Mesenchymal stem cell (in vitro differentiated cells and primary cell): ENCODE data around the gene DCAKD.
A peak's percentile ranks its signal among the peaks of the same experiment; 100 is the strongest.

ENCODE experiments used
- DNase-seq: peaks from one replicate; pipeline ENCODE4 v3.0.0-alpha.2; 2013
- H2AFZ ChIP-seq: one replicate; pipeline ENCODE4 v1.6.1; 2013; ENCODE audit warnings: low read depth, mild to moderate bottlenecking, control low read depth, inconsistent platforms, low read length, moderate library complexity
- H2AK5ac ChIP-seq: 2 replicates; pipeline ENCODE4 v1.6.1; 2013; ENCODE audit warnings: low read length, moderate library complexity, mild to moderate bottlenecking, inconsistent platforms; ENCODE audit not compliant: severe bottlenecking
- H2BK120ac ChIP-seq: one replicate; pipeline ENCODE4 v1.6.1; 2013; ENCODE audit warnings: low read depth, mild to moderate bottlenecking, inconsistent platforms, low read length, moderate library complexity
- H2BK12ac ChIP-seq, 2 experiments: one replicate each; pipeline ENCODE4 v1.6.1; 2013; ENCODE audit warnings: inconsistent platforms in 2 of 2, low read length in 2 of 2, mild to moderate bottlenecking in 2 of 2, moderate library complexity in 2 of 2, control low read depth in 1 of 2
- H2BK15ac ChIP-seq: one replicate; pipeline ENCODE4 v1.6.1; 2013; ENCODE audit warnings: mild to moderate bottlenecking, low read depth, inconsistent platforms; ENCODE audit not compliant: poor library complexity, severe bottlenecking
- H2BK5ac ChIP-seq: 2 replicates; pipeline ENCODE4 v1.6.1; 2013; ENCODE audit warnings: low read depth, mild to moderate bottlenecking, low read length, control low read depth, inconsistent platforms; ENCODE audit not compliant: poor library complexity, severe bottlenecking
- H3K14ac ChIP-seq, 2 experiments: one replicate each; pipeline ENCODE4 v1.6.1; 2013; ENCODE audit warnings: inconsistent platforms in 2 of 2, low read length in 2 of 2, control low read depth in 1 of 2, mild to moderate bottlenecking in 1 of 2, moderate library complexity in 1 of 2
- H3K18ac ChIP-seq, 2 experiments: one replicate each; pipeline ENCODE4 v1.6.1; 2013; ENCODE audit warnings: inconsistent platforms in 2 of 2, low read length in 2 of 2, control low read depth in 1 of 2, low read depth in 1 of 2, mild to moderate bottlenecking in 1 of 2
- H3K23ac ChIP-seq, 2 experiments: one replicate each; pipeline ENCODE4 v1.6.1; 2013; ENCODE audit warnings: inconsistent platforms in 2 of 2, low read length in 2 of 2, mild to moderate bottlenecking in 2 of 2, moderate library complexity in 2 of 2, control low read depth in 1 of 2
- H3K27ac ChIP-seq: 2 replicates; pipeline ENCODE4 v1.5.1; 2013; ENCODE audit warnings: mild to moderate bottlenecking, moderate library complexity, low read length, control low read depth, inconsistent platforms; ENCODE audit not compliant: poor library complexity, severe bottlenecking
- H3K27me3 ChIP-seq, 2 experiments: 2 replicates each; pipeline versions ENCODE4 v1.6.1 to v1.7.0; 2013; ENCODE audit warnings: low read length in 2 of 2, mild to moderate bottlenecking in 2 of 2, moderate library complexity in 2 of 2, control low read depth in 1 of 2, inconsistent platforms in 1 of 2; ENCODE audit not compliant: control insufficient read depth in 1 of 2, insufficient read depth in 1 of 2
- H3K36me3 ChIP-seq, 2 experiments: 2 replicates each; pipeline versions ENCODE4 v1.6.1 to v1.7.0; 2013; ENCODE audit warnings: low read length in 2 of 2, control low read depth in 1 of 2, inconsistent platforms in 1 of 2, low read depth in 1 of 2, mild to moderate bottlenecking in 1 of 2; ENCODE audit not compliant: insufficient read depth in 2 of 2, control insufficient read depth in 1 of 2
- H3K4ac ChIP-seq, 2 experiments: one replicate each; pipeline ENCODE4 v1.6.1; 2013; ENCODE audit warnings: inconsistent platforms in 2 of 2, low read length in 2 of 2, mild to moderate bottlenecking in 2 of 2, moderate library complexity in 2 of 2, control low read depth in 1 of 2, low read depth in 1 of 2
- H3K4me1 ChIP-seq: 2 replicates; pipeline ENCODE4 v1.6.1; 2013; ENCODE audit warnings: low read depth, low read length, control low read depth; ENCODE audit not compliant: control insufficient read depth, insufficient read depth
- H3K4me2 ChIP-seq: 2 replicates; pipeline ENCODE4 v1.6.1; 2013; ENCODE audit warnings: low read length, mild to moderate bottlenecking, inconsistent platforms; ENCODE audit not compliant: poor library complexity, severe bottlenecking
- H3K4me3 ChIP-seq, 2 experiments: 2 replicates each; pipeline versions ENCODE4 v1.5.1 to v1.7.0; 2013; ENCODE audit warnings: low read length in 2 of 2, mild to moderate bottlenecking in 2 of 2, control low read depth in 1 of 2, low read depth in 1 of 2; ENCODE audit not compliant: insufficient read depth in 1 of 2
- H3K79me1 ChIP-seq: replicated peaks from 2 replicates; pipeline ENCODE4 v1.6.1; 2013; ENCODE audit warnings: mild to moderate bottlenecking, control low read depth, low read length, inconsistent platforms; ENCODE audit not compliant: poor library complexity, severe bottlenecking
- H3K9ac ChIP-seq: 2 replicates; pipeline ENCODE4 v1.7.0; 2013; ENCODE audit warnings: mild to moderate bottlenecking, low read length, moderate library complexity
- H3K9me3 ChIP-seq: 2 replicates; pipeline ENCODE4 v1.7.0; 2013; ENCODE audit warnings: mild to moderate bottlenecking, low read length; ENCODE audit not compliant: control insufficient read depth
- H4K8ac ChIP-seq: one replicate; pipeline ENCODE4 v1.6.1; 2013; ENCODE audit warnings: inconsistent platforms, mild to moderate bottlenecking, low read length, moderate library complexity
- H4K91ac ChIP-seq: one replicate; pipeline ENCODE4 v1.6.1; 2013; ENCODE audit warnings: mild to moderate bottlenecking, low read length, inconsistent platforms
- WGBS: methylation state at CpG from one replicate; pipeline ENCODE4 v1.1.7; 2013; ENCODE audit warnings: mixed read lengths; 5-methylcytosine and 5-hydroxymethylcytosine counted together

DCAKD gene

DNA sequence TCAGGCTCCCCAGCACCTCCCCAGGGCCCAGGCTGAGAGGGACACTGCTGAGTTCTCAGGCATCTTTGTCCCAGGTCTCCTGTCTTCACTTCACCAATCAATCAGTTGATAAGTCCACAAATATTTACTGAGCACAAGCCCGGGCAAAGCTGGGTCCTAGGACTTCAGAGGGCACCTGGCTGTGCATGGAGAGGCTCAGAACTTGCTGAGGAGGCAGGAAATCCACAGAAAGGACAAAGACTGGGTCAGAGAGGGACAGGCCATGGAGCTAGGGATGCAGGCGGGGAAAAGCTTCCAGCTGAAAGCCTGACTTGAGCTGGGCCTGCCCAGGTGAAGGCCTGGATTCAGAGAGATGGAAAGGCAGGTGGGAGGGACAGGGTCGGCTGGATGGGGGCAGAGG, 50.1 kb downstream of the DCAKD start:
- Histone ChIP-seq H4K8ac (no peak overlapping the region), H2BK5ac (no peak overlapping the region), H2BK12ac (peak overlapping the region in 1 of 2 experiments; percentile 11), H3K14ac (no peak overlapping the region), H3K23ac (no peak overlapping the region), H2BK120ac (no peak overlapping the region), H3K4ac (no peak overlapping the region), H2AFZ (no peak overlapping the region), H3K4me1 (peaks cover 4% of the 10 kb centered on the region), H3K27ac (no peak overlapping the region), H2BK15ac (no peak overlapping the region), H4K91ac (no peak overlapping the region), H3K36me3 (no peaks in the 10 kb centered on the region), H3K9ac (no peak overlapping the region), H3K4me2 (no peak overlapping the region), H3K18ac (no peak overlapping the region), H3K79me1 (no peaks in the 10 kb centered on the region), H3K4me3 (no peak overlapping the region), H2AK5ac (no peak overlapping the region), H3K27me3 (peaks cover 34 to 55% of the 10 kb centered on the region in 2 experiments), H3K9me3 (peaks cover 10% of the 10 kb centered on the region)
- 80% methylated on average over 3 of the region's 3 CpGs for WGBS
- DNase-seq = no peak

DNA sequence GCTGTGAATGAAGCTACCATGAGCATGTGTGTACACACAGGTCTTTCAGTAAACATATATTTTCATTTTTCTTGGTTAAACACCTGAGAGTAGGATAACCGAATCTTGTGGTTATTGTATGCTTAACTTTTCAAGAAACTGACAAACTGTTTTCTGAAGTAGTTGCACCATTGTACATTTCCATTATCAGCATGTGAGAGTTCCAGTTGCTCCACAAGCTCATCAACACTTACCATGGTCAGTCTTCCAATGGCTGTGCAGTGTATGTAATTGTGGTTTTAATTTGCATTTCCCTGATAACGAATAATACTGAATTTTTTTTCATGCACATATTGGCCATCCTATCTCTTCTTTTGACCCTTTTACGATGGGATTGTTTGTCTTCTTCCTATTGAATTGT, 52.0 kb downstream of the DCAKD start:
- H2BK15ac ChIP-seq = no peak overlapping the region
- peaks cover 33 to 60% of the 10 kb centered on the region in 2 experiments for H3K27me3 ChIP-seq
- no peak for DNase-seq
- H3K9ac ChIP-seq = no peak overlapping the region
- no peak overlapping the region for H3K4ac ChIP-seq
- H2AFZ ChIP-seq = no peak overlapping the region
- H3K4me1 ChIP-seq = peaks cover 4% of the 10 kb centered on the region
- no peak overlapping the region for H3K4me2 ChIP-seq
- H3K9me3 ChIP-seq = peaks cover 10% of the 10 kb centered on the region
- no peak overlapping the region for H4K8ac ChIP-seq
- H3K18ac ChIP-seq = no peak overlapping the region
- no peak overlapping the region for H2BK5ac ChIP-seq
- no peak overlapping the region for H2BK12ac ChIP-seq
- no peaks in the 10 kb centered on the region for H3K36me3 ChIP-seq
- no peak overlapping the region for H2BK120ac ChIP-seq
- WGBS = no CpG with 5 or more reads among the region's 3 CpGs
- no peak overlapping the region for H3K14ac ChIP-seq
- H3K4me3 ChIP-seq = no peak overlapping the region
- no peaks in the 10 kb centered on the region for H3K79me1 ChIP-seq
- H3K23ac ChIP-seq = no peak overlapping the region
- no peak overlapping the region for H4K91ac ChIP-seq
- H3K27ac ChIP-seq = no peak overlapping the region
- H2AK5ac ChIP-seq = no peak overlapping the region

DNA sequence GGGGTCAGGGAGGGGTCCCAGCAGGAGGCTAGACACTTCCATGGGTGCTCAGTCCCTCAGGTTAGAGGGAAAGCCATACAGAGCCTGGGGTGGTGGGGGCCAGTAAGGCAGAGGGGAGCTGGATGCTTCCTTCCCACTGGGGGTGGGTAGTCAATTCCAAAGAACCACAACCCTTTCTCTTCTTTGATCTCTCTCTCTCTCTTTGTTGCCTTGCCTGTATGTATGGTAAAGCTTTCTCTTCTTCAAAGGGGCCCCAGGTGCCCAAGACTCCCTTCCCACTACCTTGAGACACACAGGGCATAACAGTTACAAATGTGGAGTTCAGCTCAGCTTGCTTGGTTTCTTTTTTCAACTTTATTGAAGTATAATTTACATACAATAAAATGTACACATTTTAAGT, 52.8 kb downstream of the DCAKD start:
- Histone ChIP-seq H3K9ac (no peak overlapping the region), H3K4me3 (no peak overlapping the region), H3K27me3 (peaks cover 28 to 60% of the 10 kb centered on the region in 2 experiments), H2AK5ac (no peak overlapping the region), H4K91ac (no peak overlapping the region), H2BK5ac (no peak overlapping the region), H3K23ac (no peak overlapping the region), H3K9me3 (peaks cover 10% of the 10 kb centered on the region), H2BK15ac (no peak overlapping the region), H2BK120ac (no peak overlapping the region), H3K18ac (no peak overlapping the region), H3K4me2 (no peak overlapping the region), H3K27ac (no peak overlapping the region), H3K4ac (no peak overlapping the region), H3K36me3 (no peaks in the 10 kb centered on the region), H2AFZ (no peak overlapping the region), H4K8ac (no peak overlapping the region), H3K14ac (no peak overlapping the region), H3K79me1 (no peaks in the 10 kb centered on the region), H3K4me1 (no peaks in the 10 kb centered on the region), H2BK12ac (no peak overlapping the region)
- no peak for DNase-seq

DNA sequence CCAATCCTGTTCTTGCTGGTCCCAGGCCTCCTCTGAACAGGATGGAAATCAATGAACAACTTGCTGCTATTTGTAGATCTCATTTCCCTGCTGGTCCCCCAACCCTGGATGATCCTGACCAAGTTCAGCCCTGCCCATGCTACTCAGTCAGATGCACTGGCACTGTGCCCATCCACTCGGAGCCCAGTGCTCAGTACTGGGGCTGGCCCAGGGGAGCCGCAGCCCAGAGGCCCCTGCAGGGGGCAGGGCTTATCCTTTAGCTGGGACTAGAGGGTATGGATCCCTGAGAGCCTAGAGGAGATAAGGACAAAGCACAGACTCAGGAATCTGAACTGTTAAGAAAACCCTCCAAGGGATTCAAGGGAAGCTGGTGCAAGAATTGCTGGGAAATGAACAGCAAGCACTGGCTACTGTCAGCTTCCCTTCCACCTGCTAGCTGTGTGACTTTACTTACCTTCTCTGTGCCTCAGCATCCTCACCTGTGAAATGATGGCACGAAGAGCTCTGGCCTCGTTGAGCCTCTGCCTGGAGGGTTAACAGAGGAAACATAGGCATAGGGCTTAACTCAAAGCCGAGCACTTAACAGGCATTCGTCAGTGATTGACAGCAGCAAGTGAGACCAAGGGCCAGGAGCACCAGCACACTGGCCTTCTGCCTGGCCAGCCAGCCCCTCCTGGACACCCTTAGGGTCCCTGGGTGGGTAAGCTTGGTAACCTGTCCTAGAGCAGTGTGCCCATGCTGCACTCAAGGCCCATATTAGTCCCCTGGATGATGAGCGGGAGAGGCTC, 53.5 kb downstream of the DCAKD start:
- H3K23ac ChIP-seq = no peak overlapping the region
- no peak overlapping the region for H4K8ac ChIP-seq
- no peak overlapping the region for H3K4me2 ChIP-seq
- H3K9ac ChIP-seq = no peak overlapping the region
- 67% methylated on average over 7 of the region's 7 CpGs for WGBS
- H3K4me3 ChIP-seq = no peak overlapping the region
- H3K27me3 ChIP-seq = peaks cover 26 to 59% of the 10 kb centered on the region in 2 experiments
- H3K4me1 ChIP-seq = no peaks in the 10 kb centered on the region
- H2AFZ ChIP-seq = no peak overlapping the region
- H3K36me3 ChIP-seq = no peaks in the 10 kb centered on the region
- H3K9me3 ChIP-seq = peaks cover 10% of the 10 kb centered on the region
- no peak overlapping the region for H3K14ac ChIP-seq
- H2AK5ac ChIP-seq = no peak overlapping the region
- H3K79me1 ChIP-seq = no peaks in the 10 kb centered on the region
- peak overlapping the region in 1 of 2 experiments; percentile 8 for H2BK12ac ChIP-seq
- DNase-seq = no peak
- H3K18ac ChIP-seq = peak overlapping the region; percentile 38 to 40
- no peak overlapping the region for H3K27ac ChIP-seq
- H2BK120ac ChIP-seq = no peak overlapping the region
- H3K4ac ChIP-seq = no peak overlapping the region
- H2BK15ac ChIP-seq = no peak overlapping the region
- H2BK5ac ChIP-seq = no peak overlapping the region
- H4K91ac ChIP-seq = no peak overlapping the region
